Neural progenitor cell (in vitro differentiated cells): ENCODE measurements around the gene PTX4.

Source experiments
- CTCF ChIP-seq: fragments of 200-600 bp; sonication (generic); IDR thresholded peaks from 2 replicates; pipeline ENCODE4 v1.5.1; 2017; ENCODE audit warnings: antibody characterized with exemption, mild to moderate bottlenecking
- EZH2 ChIP-seq: fragments of 200-600 bp; sonication (generic); IDR thresholded peaks from 2 replicates; pipeline ENCODE4 v1.6.1; 2017; ENCODE audit warnings: antibody characterized with exemption, mild to moderate bottlenecking, moderate library complexity
- EZH2phosphoT487 ChIP-seq: fragments of 200-600 bp; sonication (generic); IDR thresholded peaks from 2 replicates; pipeline ENCODE4 v1.6.1; 2017; ENCODE audit warnings: antibody characterized with exemption

- TF ChIP-seq CTCF (no peak), EZH2 (no peak), EZH2phosphoT487 (no peak)
Observed at GRCh38 chr16:1461146-1461545, 27.6 kb downstream of the PTX4 start.
